Activated T-helper 17 cell treated with anti-CD3 and anti-CD28 coated beads, Interleukin-2, amount 50 U/mL, for 72 hours (primary cell): ENCODE results near the gene SPATC1L. TPM values are rescaled to one million over a fixed set of nuclear protein-coding genes. Genes with fewer than 3 reads are reported as not detected.

ENCODE experiments used
- ATAC-seq: fragments of 150-1000 bp; cut with Tn5 transposase; replicated peaks from 2 replicates; pipeline ENCODE4 v1.10.0; 2021; ENCODE audit warnings: mild to moderate bottlenecking, moderate library complexity
- H3K27ac Mint-ChIP-seq: one replicate; pipeline ENCODE4 v1.8.0; 2022; ENCODE audit warnings: mixed read lengths
- H3K27me3 Mint-ChIP-seq: one replicate; pipeline ENCODE4 v1.8.0; 2022; ENCODE audit warnings: mixed read lengths
- H3K36me3 Mint-ChIP-seq: one replicate; pipeline ENCODE4 v1.8.0; 2022; ENCODE audit warnings: low read depth, mild to moderate bottlenecking, mixed read lengths
- H3K4me1 Mint-ChIP-seq: one replicate; pipeline ENCODE4 v1.8.0; 2022; ENCODE audit warnings: mixed read lengths
- H3K4me3 Mint-ChIP-seq: one replicate; pipeline ENCODE4 v1.8.0; 2022; ENCODE audit warnings: mild to moderate bottlenecking, mixed read lengths
- H3K9me3 Mint-ChIP-seq: one replicate; pipeline ENCODE4 v1.8.0; 2022; ENCODE audit warnings: mixed read lengths
- total RNA-seq, 2 donors: library from RNA; stranded (reverse); gene quantifications; one replicate each; pipeline ENCODE4 v1.2.3, GENCODE V29; 2022

SPATC1L gene
- total RNA-seq, 2 donors from 2014 or later = 3.8 to 6.7 TPM

DNA sequence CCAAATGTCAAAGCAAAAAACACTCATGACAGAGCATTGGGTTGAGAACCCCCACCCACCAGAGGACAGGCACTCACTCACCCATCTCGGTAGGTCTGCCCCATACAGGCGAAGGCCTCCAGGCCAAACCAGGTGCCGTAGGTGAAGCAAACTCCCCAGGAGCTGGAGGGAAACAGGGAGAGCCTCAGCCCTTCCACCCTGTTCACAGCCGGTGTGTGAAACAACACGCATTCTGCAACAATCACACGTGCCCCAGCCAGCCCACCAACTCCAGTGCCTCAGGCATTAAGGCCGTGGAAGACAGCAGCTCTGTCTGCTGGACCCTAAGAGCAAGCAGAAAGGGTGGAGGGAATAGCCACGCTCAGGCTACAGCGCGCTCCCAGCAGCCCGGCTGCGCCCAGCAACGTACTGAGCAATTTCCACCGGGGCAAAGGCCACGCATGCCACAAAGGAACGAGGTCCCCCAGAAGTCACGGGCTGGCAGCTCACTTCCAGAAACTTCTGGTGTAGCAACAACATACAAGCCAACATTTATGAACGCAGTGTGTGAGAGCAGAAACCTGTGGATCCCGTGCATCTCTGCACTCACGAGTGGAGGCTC lies 11.4 kb upstream of the SPATC1L start:
- H3K27me3 Mint-ChIP-seq = no peaks in the 10 kb centered on the region
- H3K4me1 Mint-ChIP-seq = no peaks in the 10 kb centered on the region
- ATAC-seq = no peak
- peaks cover 54% of the 10 kb centered on the region for H3K36me3 Mint-ChIP-seq
- H3K4me3 Mint-ChIP-seq = no peak overlapping the region
- no peaks in the 10 kb centered on the region for H3K9me3 Mint-ChIP-seq
- H3K27ac Mint-ChIP-seq = no peak overlapping the region

DNA sequence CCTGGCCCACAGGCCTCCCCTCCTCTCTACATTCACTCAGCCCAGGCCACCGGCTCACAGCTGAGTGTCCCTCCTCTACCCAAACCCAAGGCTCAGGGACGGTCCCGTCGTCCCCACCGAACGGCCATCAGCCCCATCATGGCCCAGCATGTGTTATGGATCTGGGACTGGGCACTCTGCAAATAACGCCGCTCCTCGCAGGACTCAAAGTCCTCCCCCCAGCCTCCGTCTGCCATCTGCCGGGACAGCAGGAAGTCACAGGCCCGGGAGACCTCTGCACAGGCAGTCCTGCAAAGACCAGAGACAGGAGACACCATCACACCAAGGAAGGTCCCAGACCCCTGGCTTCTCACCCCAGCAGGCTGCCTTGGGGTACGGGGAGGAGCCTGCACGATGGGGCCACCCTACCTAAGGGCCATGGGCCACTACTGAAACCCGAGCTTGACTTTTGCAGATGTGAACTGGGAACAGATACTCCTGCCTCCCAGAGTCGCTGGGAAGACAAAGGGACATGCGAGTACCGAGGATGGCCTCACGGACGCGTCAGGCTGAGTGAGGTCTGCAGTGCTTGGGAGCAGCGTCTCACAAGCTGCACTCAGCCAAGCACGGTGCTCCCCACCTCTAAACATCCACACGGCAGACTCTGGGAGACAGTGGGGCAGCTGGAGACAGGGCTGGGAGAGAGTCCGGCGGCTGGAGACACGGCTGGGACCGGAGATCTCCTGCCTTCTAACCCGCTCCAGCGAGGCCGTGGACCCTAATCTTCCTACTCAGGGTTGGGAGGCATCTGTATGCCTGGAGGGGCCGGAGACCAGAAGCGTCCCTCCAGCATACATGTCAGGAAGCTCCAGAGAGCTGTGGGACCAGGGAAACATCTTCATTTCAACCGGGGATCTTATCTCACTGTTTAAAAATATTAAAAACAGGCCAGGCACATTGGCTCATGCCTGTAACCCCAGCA lies 10.4 kb upstream of the SPATC1L start:
- Mint-ChIP-seq H3K4me1 (no peaks in the 10 kb centered on the region), H3K4me3 (no peak overlapping the region), H3K9me3 (no peaks in the 10 kb centered on the region), H3K27ac (no peak overlapping the region), H3K27me3 (no peaks in the 10 kb centered on the region), H3K36me3 (peaks cover 43% of the 10 kb centered on the region)
- ATAC-seq = no peak

DNA sequence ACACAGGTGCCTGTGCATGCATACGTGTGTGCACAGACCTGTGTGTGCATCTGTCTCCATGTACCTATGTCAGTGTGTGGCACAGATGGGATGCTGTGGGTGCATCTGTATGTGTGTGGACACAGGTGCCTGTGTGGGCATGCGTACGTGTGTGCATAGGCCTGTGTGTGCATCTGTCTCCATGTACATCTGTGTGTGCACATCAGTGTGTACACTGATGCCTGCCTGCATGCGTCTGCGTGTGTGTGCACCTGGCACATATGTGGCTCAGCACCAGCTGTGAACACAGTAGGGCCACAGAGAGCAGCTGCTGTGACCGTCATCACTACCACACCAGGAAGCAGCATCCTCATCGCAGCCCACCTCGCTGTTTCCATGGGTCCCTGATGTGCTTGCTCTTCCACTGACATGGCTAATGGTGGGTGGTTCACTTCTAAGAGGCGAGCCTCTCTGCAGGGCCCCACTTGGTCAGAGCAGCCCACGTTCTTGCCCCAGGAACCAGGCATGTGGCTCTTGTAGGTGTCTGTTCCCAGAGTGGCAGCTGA lies 9.6 kb upstream of the SPATC1L start:
- no peak overlapping the region for H3K27ac Mint-ChIP-seq
- no peaks in the 10 kb centered on the region for H3K27me3 Mint-ChIP-seq
- no peaks in the 10 kb centered on the region for H3K9me3 Mint-ChIP-seq
- H3K4me1 Mint-ChIP-seq = no peaks in the 10 kb centered on the region
- no peak for ATAC-seq
- H3K36me3 Mint-ChIP-seq = peaks cover 36% of the 10 kb centered on the region
- no peak overlapping the region for H3K4me3 Mint-ChIP-seq

DNA sequence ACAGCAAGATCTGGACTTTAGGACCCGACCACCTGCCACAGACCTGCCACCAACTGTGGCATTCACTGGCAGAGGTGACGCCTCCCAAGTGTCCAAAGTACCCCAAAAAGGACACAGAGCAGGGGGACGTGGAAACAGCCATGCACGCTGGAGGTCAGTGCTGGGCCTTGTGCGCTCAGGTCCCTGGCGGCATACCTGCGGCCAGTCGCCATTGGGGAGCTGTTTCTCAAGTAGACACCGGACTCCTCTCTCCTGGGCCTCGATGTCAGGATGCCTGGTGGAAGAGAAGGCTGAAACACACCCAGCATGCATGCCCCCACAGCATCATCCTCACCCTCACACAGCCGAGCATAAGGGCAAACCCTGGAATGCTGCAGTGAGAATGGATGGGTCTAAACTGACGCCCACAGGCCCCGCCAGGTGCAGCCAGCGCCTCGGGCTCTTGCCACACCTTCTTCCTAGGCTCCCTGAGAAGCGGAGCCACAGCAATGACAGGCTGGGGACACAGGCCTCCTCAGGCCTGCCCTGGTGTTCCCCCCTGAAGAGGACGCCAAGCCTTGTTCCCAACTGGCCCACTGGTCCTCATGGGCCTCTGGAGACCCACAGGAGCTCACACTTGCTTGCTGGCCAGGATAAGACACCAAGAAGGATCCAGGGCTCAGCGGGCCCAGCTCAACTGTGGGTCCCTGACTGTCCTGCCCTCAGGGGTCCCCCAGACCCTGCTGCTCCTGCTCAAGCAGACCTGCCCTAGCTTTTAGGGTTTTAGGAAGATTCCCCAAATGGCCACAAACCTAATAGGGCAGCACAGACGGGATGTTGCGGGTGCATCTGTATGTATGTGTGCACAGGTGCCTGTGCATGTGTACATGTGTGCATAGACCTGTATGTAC lies 7.7 kb upstream of the SPATC1L start:
- Mint-ChIP-seq H3K27ac (no peak overlapping the region), H3K4me1 (no peaks in the 10 kb centered on the region), H3K4me3 (no peak overlapping the region), H3K36me3 (peaks cover 19% of the 10 kb centered on the region), H3K9me3 (no peaks in the 10 kb centered on the region), H3K27me3 (no peaks in the 10 kb centered on the region)
- ATAC-seq = no peak

DNA sequence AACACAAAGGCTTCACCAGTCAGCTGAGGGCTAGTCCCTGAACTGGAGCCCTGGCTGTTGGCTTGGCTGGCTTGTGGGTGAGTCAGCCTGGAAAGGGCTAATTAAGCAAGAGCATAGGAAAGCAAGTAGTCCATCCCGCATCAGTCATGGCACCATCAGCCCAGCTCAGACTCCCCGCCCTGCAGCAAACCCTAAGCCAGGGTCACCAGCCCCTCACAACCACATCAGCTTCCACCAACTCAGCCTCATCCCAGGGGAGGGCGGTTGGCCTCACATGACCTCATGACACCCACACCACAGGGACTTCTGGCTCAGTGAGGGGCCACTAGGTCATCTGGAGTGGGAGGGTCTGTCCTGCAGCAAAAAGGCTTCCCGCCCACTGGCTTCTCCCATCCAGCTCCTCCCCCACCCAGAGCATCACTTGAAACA lies 7.0 kb upstream of the SPATC1L start:
- Mint-ChIP-seq H3K36me3 (peaks cover 12% of the 10 kb centered on the region), H3K27me3 (no peaks in the 10 kb centered on the region), H3K4me3 (no peak overlapping the region), H3K4me1 (no peaks in the 10 kb centered on the region), H3K27ac (no peak overlapping the region), H3K9me3 (no peaks in the 10 kb centered on the region)
- no peak for ATAC-seq

DNA sequence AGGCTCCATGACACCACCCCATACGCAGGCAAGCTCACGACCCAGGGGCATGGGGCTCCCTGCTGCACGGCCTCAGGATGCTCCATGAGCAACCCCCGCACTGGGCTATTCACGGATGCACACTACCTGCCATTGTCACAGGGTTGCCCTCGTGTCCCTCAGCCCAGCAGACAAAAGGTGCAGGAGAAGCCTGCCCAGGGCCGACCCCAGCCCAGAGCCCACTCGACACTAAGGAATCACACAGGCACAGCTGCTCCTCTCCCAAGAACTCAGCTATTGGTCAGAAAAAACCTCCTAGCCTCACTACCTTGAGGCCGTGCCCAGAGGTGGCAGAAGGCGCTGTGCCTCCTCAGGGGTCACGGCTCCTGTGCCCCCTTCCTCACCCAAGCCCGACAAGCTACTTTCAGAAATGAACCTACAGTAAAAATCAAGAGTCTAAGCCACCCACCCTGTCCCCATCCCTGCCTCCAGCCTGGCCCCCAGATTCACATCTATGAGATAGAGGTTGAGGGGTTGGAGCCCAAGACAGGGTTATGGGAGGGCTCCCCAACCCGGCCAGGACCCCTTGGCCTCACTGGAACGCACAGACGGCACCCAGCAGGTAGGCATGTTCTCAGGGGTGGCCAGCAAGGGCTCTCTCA lies 6.4 kb upstream of the SPATC1L start:
- no peak for ATAC-seq
- Mint-ChIP-seq H3K4me1 (no peaks in the 10 kb centered on the region), H3K27me3 (no peaks in the 10 kb centered on the region), H3K27ac (no peak overlapping the region), H3K36me3 (peaks cover 9% of the 10 kb centered on the region), H3K4me3 (no peak overlapping the region), H3K9me3 (no peaks in the 10 kb centered on the region)

DNA sequence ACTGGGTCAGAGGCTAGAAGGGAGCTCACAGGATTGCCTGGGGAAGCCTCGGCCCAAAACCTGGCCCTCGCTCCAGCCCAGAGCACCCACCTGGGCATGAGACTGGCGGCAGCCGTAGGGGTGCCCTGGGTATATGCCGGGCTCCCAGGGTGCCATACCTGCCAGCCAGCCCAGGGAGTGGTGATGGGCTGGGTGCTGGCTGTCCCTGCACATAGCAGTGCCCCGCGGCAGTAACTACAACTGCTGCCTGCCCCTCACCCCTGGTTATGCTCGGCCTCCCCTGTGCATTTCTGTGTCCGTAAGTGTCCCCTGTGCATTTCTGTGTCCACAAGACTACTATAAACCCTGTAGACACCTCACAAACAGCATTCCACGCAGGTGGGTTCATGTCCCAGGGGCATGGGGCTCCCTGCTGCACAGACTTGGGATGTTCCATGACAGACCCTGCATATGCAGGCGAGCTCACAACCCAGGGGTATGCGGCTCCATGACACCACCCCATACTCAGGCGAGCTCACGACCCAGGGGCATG lies 5.8 kb upstream of the SPATC1L start:
- Mint-ChIP-seq H3K4me3 (no peak overlapping the region), H3K36me3 (peaks cover 9% of the 10 kb centered on the region), H3K9me3 (no peaks in the 10 kb centered on the region), H3K27me3 (no peaks in the 10 kb centered on the region), H3K27ac (no peak overlapping the region), H3K4me1 (no peaks in the 10 kb centered on the region)
- ATAC-seq = no peak

DNA sequence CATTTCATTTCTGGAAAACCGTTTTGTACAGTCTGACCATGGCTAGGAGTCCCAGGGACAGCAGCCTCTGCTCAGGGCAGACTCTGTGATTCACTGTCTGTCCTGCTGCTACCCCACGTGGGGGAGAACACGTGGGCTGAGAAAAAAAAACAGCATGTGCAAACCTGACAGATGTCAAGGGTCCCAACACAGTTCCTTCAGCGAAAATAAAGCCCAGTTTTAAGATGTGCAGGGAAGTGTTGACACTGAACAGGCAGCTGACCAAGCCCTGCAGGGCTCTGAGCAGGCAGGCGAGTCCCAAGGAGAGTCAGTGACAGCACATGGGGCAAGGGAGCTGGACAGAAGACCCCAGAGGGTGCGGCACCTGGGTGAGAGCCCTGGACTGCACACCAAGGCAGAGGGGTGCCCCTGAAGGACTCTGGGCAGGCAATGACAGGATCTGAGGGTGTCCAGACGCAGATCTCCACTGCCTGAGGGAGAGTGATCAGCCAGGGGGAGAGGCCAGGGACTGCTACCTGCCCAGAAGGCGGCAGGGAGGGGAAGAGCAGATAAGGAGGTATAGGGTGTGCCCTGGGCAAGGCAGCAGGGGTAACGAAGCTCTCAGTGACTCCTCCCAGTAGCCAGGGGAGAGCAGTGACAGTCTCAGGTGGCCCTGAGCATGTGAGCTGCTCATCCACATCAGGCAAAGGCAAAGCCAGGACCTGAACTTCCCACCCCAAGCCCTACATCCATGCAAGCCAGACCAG lies 5.1 kb upstream of the SPATC1L start:
- H3K4me1 Mint-ChIP-seq = no peaks in the 10 kb centered on the region
- H3K27me3 Mint-ChIP-seq = no peaks in the 10 kb centered on the region
- ATAC-seq = no peak
- H3K9me3 Mint-ChIP-seq = no peaks in the 10 kb centered on the region
- peak overlapping the region; percentile 36 for H3K27ac Mint-ChIP-seq
- H3K36me3 Mint-ChIP-seq = peaks cover 4% of the 10 kb centered on the region
- H3K4me3 Mint-ChIP-seq = no peak overlapping the region

DNA sequence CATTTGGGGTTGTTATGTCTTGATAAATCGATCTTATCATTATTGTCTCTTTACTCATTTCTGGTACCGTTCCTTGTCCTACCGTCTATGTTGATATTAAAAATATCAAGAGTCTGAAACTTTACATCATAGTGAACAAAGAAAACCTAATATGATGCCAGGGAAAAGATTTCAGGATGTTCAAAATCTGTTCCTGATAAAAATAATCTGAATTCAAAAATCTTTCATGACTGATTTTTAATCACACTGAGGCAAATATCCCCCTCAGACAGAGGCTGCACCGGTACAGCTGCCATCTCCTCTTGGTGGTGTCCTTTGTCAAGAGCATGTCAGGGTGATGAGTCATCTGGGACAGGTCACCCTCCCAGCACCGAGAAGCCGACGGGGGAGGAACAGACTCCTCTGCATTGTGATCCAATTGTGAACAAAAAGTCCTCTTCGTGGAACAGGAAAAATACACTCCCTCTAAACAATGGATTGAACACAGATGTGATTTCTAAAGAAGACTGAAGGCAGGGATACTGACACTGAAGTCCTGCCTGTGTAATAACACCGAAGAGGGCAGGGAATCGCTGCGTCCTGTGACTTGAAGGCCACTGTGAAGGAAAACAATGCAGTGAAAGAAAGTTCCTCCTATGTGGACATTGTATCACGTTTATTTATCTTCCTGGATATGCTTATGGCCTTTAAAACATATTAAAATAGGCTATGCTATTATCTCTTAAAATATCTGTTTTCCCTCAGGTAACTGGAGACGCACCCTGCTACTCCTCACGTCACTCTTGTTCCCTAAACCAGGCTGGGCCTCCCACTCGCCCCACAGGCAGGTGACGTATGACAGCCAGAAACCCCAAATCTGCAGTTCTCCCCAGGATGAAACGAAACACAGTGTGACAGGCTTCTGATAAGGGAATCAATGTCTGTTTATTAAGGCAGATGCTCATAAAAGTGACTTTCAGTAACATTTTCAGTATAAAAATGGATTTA lies 4.3 kb upstream of the SPATC1L start:
- no peaks in the 10 kb centered on the region for H3K4me1 Mint-ChIP-seq

DNA sequence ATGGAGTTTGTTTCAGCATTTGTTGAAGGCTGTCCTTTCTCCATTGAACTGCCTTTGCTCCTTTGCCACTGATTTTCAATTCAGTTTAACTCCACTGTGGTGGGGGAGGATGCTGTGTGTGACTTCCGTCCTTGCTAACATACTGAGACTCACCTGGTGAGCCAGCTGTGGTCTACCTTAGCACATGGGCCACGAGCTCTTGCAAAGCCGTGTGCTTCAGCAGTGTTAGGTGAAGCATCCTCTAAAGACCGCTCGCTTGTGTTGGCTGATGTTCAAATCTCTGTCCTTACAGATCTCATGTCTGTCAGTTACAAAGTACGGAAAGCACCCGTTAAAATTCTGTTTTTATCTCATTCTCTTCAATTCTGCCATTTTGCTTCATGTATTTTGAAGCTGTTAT lies 3.6 kb upstream of the SPATC1L start:
- ATAC-seq = no peak
- no peaks in the 10 kb centered on the region for H3K4me1 Mint-ChIP-seq
- no peak overlapping the region for H3K4me3 Mint-ChIP-seq
- no peaks in the 10 kb centered on the region for H3K36me3 Mint-ChIP-seq
- no peaks in the 10 kb centered on the region for H3K9me3 Mint-ChIP-seq
- no peak overlapping the region for H3K27ac Mint-ChIP-seq
- no peaks in the 10 kb centered on the region for H3K27me3 Mint-ChIP-seq

More for the DNA sequence above, 4.3 kb upstream of the SPATC1L start:
- peak overlapping the region; percentile 36 for H3K27ac Mint-ChIP-seq
- no peaks in the 10 kb centered on the region for H3K36me3 Mint-ChIP-seq
- H3K27me3 Mint-ChIP-seq = no peaks in the 10 kb centered on the region
- H3K9me3 Mint-ChIP-seq = no peaks in the 10 kb centered on the region
- ATAC-seq = no peak
- no peak overlapping the region for H3K4me3 Mint-ChIP-seq

DNA sequence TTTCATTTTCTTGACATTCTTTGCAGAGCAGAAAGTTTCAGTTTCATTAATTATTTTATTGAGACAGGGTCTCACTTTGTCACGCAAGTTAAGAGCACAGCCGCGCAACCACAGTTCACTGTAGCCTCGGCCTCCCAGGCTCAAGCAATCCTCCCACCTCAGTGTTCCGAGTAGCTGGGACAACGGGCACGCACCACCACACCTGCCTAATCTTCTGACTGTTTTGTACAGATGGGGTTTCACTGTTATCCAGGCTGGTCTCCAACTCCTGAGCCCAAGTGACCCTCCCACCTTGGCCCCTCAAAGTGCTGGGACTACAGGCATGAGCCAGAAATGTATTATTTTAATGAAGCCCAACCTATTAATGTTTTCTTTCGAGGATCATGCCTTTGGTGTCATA lies 3.0 kb upstream of the SPATC1L start:
- ATAC-seq = no peak
- H3K27ac Mint-ChIP-seq = no peak overlapping the region
- no peaks in the 10 kb centered on the region for H3K27me3 Mint-ChIP-seq
- no peaks in the 10 kb centered on the region for H3K4me1 Mint-ChIP-seq
- H3K36me3 Mint-ChIP-seq = no peaks in the 10 kb centered on the region
- H3K9me3 Mint-ChIP-seq = no peaks in the 10 kb centered on the region
- no peak overlapping the region for H3K4me3 Mint-ChIP-seq

DNA sequence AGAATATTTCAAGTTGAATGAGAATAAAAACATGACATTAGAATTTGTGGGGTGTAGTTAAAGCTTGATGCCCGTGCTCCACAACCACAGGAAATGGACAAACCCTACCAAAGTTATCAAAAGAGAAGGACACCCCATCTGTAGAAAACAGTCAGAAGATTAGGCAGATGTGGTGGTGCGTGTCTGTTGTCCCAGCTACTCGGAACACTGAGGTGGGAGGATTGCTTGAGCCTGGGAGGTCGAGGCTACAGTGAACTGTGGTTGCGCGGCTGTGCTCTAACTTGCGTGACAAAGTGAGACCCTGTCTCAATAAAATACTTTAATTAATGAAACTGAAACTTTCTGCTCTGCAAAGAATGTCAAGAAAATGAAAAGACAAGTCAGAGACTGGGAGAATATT lies 1.5 kb upstream of the SPATC1L start:
- H3K9me3 Mint-ChIP-seq = no peaks in the 10 kb centered on the region
- no peaks in the 10 kb centered on the region for H3K27me3 Mint-ChIP-seq
- H3K36me3 Mint-ChIP-seq = no peaks in the 10 kb centered on the region
- ATAC-seq = no peak
- H3K4me1 Mint-ChIP-seq = no peaks in the 10 kb centered on the region
- no peak overlapping the region for H3K27ac Mint-ChIP-seq
- no peak overlapping the region for H3K4me3 Mint-ChIP-seq
